Measurements from ENCODE around the gene DMRTC2.

Gene DMRTC2

GRCh38 chr19:41859618-41860418, 15.0 kb downstream of the DMRTC2 start, which contains the start of gene RPS19 (continued):
- peak; percentile 93 for TF ChIP-seq ZNF639 (tag by site-specific recombination; IDR thresholded peaks at IDR 0.05)
- TF ChIP-seq ZNF555 (tag by site-specific recombination; conservative IDR thresholded peaks at IDR 0.05) = no peak
- no peak for TF ChIP-seq RBAK (tag by site-specific recombination; IDR thresholded peaks at IDR 0.05)
- TF ChIP-seq, protein P1, sequence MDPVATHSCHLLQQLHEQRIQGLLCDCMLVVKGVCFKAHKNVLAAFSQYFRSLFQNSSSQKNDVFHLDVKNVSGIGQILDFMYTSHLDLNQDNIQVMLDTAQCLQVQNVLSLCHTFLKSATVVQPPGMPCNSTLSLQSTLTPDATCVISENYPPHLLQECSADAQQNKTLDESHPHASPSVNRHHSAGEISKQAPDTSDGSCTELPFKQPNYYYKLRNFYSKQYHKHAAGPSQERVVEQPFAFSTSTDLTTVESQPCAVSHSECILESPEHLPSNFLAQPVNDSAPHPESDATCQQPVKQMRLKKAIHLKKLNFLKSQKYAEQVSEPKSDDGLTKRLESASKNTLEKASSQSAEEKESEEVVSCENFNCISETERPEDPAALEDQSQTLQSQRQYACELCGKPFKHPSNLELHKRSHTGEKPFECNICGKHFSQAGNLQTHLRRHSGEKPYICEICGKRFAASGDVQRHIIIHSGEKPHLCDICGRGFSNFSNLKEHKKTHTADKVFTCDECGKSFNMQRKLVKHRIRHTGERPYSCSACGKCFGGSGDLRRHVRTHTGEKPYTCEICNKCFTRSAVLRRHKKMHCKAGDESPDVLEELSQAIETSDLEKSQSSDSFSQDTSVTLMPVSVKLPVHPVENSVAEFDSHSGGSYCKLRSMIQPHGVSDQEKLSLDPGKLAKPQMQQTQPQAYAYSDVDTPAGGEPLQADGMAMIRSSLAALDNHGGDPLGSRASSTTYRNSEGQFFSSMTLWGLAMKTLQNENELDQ (tag by site-specific recombination; IDR thresholded peaks at IDR 0.05; ENCODE audit: low read depth) = no peak
- TF ChIP-seq ZNF341 (tag by site-specific recombination; IDR thresholded peaks at IDR 0.05; ENCODE audit: low read depth) = peak; percentile 100
- no peak for TF ChIP-seq ZNF114 (tag by site-specific recombination; IDR thresholded peaks at IDR 0.05)
- TF ChIP-seq ZNF280C (tag by site-specific recombination; IDR thresholded peaks at IDR 0.05) = no peak
- TF ChIP-seq ZNF513 (tag by site-specific recombination; IDR thresholded peaks at IDR 0.05) = peak; percentile 61; the same call in 1 of the 2 replicates
- TF ChIP-seq ZNF777 (tag by site-specific recombination; IDR thresholded peaks at IDR 0.05; ENCODE audit: borderline replicate concordance) = peak; percentile 80; the same call in 1 of the 2 replicates
- TF ChIP-seq TCF7L2 (IDR thresholded peaks at IDR 0.05; ENCODE audit: borderline replicate concordance, low read depth, low read length) = no peak
- peak; percentile 95 for TF ChIP-seq ZFP37 (tag by site-specific recombination; IDR thresholded peaks at IDR 0.05)
- peak; percentile 99 for TF ChIP-seq ZNF660 (tag by site-specific recombination; IDR thresholded peaks at IDR 0.05)
- TF ChIP-seq ZSCAN18 (tag by site-specific recombination; IDR thresholded peaks at IDR 0.05) = peak; percentile 38; the same call in 1 of the 2 replicates
- peak; percentile 52; the same call in 1 of the 2 replicates for TF ChIP-seq ZSCAN16 (tag by site-specific recombination; IDR thresholded peaks at IDR 0.05)
- TF ChIP-seq ZFP41 (tag by site-specific recombination; IDR thresholded peaks at IDR 0.05; ENCODE audit: borderline replicate concordance) = no peak
- TF ChIP-seq, protein P2, sequence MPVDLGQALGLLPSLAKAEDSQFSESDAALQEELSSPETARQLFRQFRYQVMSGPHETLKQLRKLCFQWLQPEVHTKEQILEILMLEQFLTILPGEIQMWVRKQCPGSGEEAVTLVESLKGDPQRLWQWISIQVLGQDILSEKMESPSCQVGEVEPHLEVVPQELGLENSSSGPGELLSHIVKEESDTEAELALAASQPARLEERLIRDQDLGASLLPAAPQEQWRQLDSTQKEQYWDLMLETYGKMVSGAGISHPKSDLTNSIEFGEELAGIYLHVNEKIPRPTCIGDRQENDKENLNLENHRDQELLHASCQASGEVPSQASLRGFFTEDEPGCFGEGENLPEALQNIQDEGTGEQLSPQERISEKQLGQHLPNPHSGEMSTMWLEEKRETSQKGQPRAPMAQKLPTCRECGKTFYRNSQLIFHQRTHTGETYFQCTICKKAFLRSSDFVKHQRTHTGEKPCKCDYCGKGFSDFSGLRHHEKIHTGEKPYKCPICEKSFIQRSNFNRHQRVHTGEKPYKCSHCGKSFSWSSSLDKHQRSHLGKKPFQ (tag by site-specific recombination; IDR thresholded peaks at IDR 0.05) = no peak
- peak; percentile 100 for TF ChIP-seq ZXDB (tag by site-specific recombination; IDR thresholded peaks at IDR 0.05)
- peak; percentile 57 for TF ChIP-seq GLIS1 (tag by site-specific recombination; IDR thresholded peaks at IDR 0.05)
- TF ChIP-seq IKZF3 (tag by site-specific recombination; IDR thresholded peaks at IDR 0.05) = peak; percentile 99
- no peak for TF ChIP-seq OSR2 (tag by site-specific recombination; IDR thresholded peaks at IDR 0.05)
- peak; percentile 51; the same call in 1 of the 2 replicates for TF ChIP-seq FEZF1 (tag by site-specific recombination; IDR thresholded peaks at IDR 0.05)
- no peak for TF ChIP-seq ZNF510 (tag by site-specific recombination; IDR thresholded peaks at IDR 0.05; ENCODE audit: insufficient replicate concordance)
- no peak for TF ChIP-seq ZNF549 (tag by site-specific recombination; IDR thresholded peaks at IDR 0.05)
- peak; percentile 91 for TF ChIP-seq ZNF10 (tag by site-specific recombination; IDR thresholded peaks at IDR 0.05)
- TF ChIP-seq ZNF837 (tag by site-specific recombination; IDR thresholded peaks at IDR 0.05) = no peak
- TF ChIP-seq SP3 (tag by site-specific recombination; IDR thresholded peaks at IDR 0.05) = peak; percentile 100
- no peak for TF ChIP-seq ZNF529 (tag by site-specific recombination; IDR thresholded peaks at IDR 0.05; ENCODE audit: insufficient replicate concordance)
- TF ChIP-seq MEIS1 (CRISPR knock-in tag; IDR thresholded peaks at IDR 0.05; ENCODE audit: borderline replicate concordance) = no peak
- no peak for TF ChIP-seq ZNF473 (tag by site-specific recombination; IDR thresholded peaks at IDR 0.05)
- TF ChIP-seq ZNF571 (tag by site-specific recombination; IDR thresholded peaks at IDR 0.05) = no peak
